Measurements from ENCODE around the gene HSPA9.

HSPA9 gene

GRCh38 chr5:138569782-138570181 lies 5.4 kb downstream of the HSPA9 start:
- no peak overlapping the region for H3K4me3 ChIP-seq (ENCODE audit: low read length)
- no peak for DNase-seq (ENCODE audit: low read depth)
- no peak for TF ChIP-seq CTCF (conservative IDR thresholded peaks at IDR 0.05; ENCODE audit: low read length)

- no peak for DNase-seq (ENCODE audit: low read depth)
- H3K4me3 ChIP-seq (ENCODE audit: low read length): no peak overlapping the region
- TF ChIP-seq CTCF (conservative IDR thresholded peaks at IDR 0.05; ENCODE audit: low read length): no peak
These were observed 7.0 kb downstream of the HSPA9 start for GRCh38 chr5:138568061-138568824.

- TF ChIP-seq CTCF (conservative IDR thresholded peaks at IDR 0.05; ENCODE audit: low read length): no peak
- DNase-seq (ENCODE audit: low read depth): no peak
- no peak overlapping the region for H3K4me3 ChIP-seq (ENCODE audit: low read length)
These were observed 8.4 kb downstream of the HSPA9 start for GRCh38 chr5:138566792-138567191.

GRCh38 chr5:138565100-138565821 lies 9.9 kb downstream of the HSPA9 start:
- DNase-seq (ENCODE audit: low read depth): no peak
- no peak overlapping the region for H3K4me3 ChIP-seq (ENCODE audit: low read length)
- TF ChIP-seq CTCF (conservative IDR thresholded peaks at IDR 0.05; ENCODE audit: low read length): no peak

GRCh38 chr5:138564242-138564641 lies 11.0 kb downstream of the HSPA9 start:
- no peak for DNase-seq (ENCODE audit: low read depth)
- H3K4me3 ChIP-seq (ENCODE audit: low read length): no peak overlapping the region
- no peak for TF ChIP-seq CTCF (conservative IDR thresholded peaks at IDR 0.05; ENCODE audit: low read length)

GRCh38 chr5:138563340-138564118 lies 11.7 kb downstream of the HSPA9 start:
- no peak for DNase-seq (ENCODE audit: low read depth)
- H3K4me3 ChIP-seq (ENCODE audit: low read length): no peak overlapping the region
- TF ChIP-seq CTCF (conservative IDR thresholded peaks at IDR 0.05; ENCODE audit: low read length): no peak
